IMR-90 (cell line): Measurements from ENCODE around the gene TXNDC16.

Experiments
- BHLHE40 ChIP-seq: fragments of 150-350 bp; IDR thresholded peaks from 2 replicates; pipeline ENCODE4 v1.6.1; 2016; ENCODE audit warnings: mild to moderate bottlenecking, low read depth, low read length
- CEBPB ChIP-seq: IDR thresholded peaks from 2 replicates; pipeline ENCODE4 v1.6.1; 2012; ENCODE audit warnings: low read depth, low read length, improper control_type of control experiment
- CHD1 ChIP-seq: IDR thresholded peaks from 2 replicates; pipeline ENCODE4 v1.6.1; 2012; ENCODE audit warnings: low read depth, low read length, improper control_type of control experiment
- FOS ChIP-seq: fragments of 150-350 bp; IDR thresholded peaks from 2 replicates; pipeline ENCODE4 v1.6.1; 2016; ENCODE audit warnings: low read depth, low read length
- MAFK ChIP-seq: IDR thresholded peaks from 2 replicates; pipeline ENCODE4 v1.6.1; 2012; ENCODE audit warnings: low read depth, low read length, improper control_type of control experiment
- MXI1 ChIP-seq: IDR thresholded peaks from 2 replicates; pipeline ENCODE4 v1.6.1; 2012; ENCODE audit warnings: low read depth, mild to moderate bottlenecking, low read length, moderate library complexity, borderline replicate concordance
- NFE2L2 ChIP-seq: fragments of 150-350 bp; IDR thresholded peaks from 2 replicates; pipeline ENCODE4 v1.6.1; 2016; ENCODE audit warnings: low read depth, mild to moderate bottlenecking, low read length
- POLR2A ChIP-seq: IDR thresholded peaks from 2 replicates; pipeline ENCODE4 v1.6.1; 2012; ENCODE audit warnings: mild to moderate bottlenecking, low read depth, low read length
- RAD21 ChIP-seq: IDR thresholded peaks from 2 replicates; pipeline ENCODE4 v1.6.1; 2012; ENCODE audit warnings: low read length, improper control_type of control experiment
- RCOR1 ChIP-seq: IDR thresholded peaks from 2 replicates; pipeline ENCODE4 v1.6.1; 2012; ENCODE audit warnings: mild to moderate bottlenecking, low read length, improper control_type of control experiment; ENCODE audit not compliant: insufficient replicate concordance
- TF ChIP-seq, protein P1 (sequence below): conservative IDR thresholded peaks from 2 replicates; pipeline ENCODE4 v1.5.1; 2012; ENCODE audit warnings: mild to moderate bottlenecking, low read depth, low read length, improper control_type of control experiment
- TF ChIP-seq, protein P2 (sequence below): fragments of 150-350 bp; IDR thresholded peaks from 2 replicates; pipeline ENCODE4 v1.6.1; 2017; ENCODE audit warnings: mild to moderate bottlenecking, antibody characterized with exemption, low read length, low read depth

DNA sequence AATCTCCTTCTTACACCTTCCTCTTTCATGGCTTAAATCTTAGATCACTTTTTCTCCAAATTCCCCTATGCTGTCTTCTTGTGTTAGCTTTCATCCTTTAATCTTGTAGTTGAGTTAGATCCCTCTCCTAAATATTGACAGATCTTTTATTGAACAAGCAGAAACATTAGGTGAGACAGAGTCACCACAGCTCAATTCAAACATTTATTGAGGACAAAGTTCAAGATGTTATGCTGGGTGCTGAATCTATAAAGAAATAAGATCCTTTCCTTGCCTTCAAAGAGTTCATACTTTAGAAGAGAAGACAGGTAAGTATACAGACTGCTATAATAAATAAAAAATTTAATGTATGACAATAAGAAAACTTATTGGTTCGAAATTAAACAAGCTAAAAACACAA, 109.7 kb downstream of the TXNDC16 start:
- TF ChIP-seq, protein P1, sequence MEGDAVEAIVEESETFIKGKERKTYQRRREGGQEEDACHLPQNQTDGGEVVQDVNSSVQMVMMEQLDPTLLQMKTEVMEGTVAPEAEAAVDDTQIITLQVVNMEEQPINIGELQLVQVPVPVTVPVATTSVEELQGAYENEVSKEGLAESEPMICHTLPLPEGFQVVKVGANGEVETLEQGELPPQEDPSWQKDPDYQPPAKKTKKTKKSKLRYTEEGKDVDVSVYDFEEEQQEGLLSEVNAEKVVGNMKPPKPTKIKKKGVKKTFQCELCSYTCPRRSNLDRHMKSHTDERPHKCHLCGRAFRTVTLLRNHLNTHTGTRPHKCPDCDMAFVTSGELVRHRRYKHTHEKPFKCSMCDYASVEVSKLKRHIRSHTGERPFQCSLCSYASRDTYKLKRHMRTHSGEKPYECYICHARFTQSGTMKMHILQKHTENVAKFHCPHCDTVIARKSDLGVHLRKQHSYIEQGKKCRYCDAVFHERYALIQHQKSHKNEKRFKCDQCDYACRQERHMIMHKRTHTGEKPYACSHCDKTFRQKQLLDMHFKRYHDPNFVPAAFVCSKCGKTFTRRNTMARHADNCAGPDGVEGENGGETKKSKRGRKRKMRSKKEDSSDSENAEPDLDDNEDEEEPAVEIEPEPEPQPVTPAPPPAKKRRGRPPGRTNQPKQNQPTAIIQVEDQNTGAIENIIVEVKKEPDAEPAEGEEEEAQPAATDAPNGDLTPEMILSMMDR = no peak
- TF ChIP-seq MAFK = no peak
- no peak for TF ChIP-seq RAD21
- TF ChIP-seq CHD1 = no peak
- TF ChIP-seq POLR2A = no peak
- TF ChIP-seq FOS = no peak
- no peak for TF ChIP-seq RCOR1
- TF ChIP-seq, protein P2, sequence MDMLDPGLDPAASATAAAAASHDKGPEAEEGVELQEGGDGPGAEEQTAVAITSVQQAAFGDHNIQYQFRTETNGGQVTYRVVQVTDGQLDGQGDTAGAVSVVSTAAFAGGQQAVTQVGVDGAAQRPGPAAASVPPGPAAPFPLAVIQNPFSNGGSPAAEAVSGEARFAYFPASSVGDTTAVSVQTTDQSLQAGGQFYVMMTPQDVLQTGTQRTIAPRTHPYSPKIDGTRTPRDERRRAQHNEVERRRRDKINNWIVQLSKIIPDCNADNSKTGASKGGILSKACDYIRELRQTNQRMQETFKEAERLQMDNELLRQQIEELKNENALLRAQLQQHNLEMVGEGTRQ = no peak
- TF ChIP-seq MXI1 = no peak
- no peak for TF ChIP-seq BHLHE40
- no peak for TF ChIP-seq NFE2L2
- TF ChIP-seq CEBPB = no peak
